DOHH2 (cell line): ENCODE measurements around the gene RNGTT.

Experiments
- H3F3A ChIP-seq: fragments of 200-600 bp; sonication (generic), shearing (Covaris generic); 2 replicates; pipeline ENCODE4 v1.6.0; 2016; ENCODE audit warnings: antibody characterized with exemption, mild to moderate bottlenecking; ENCODE audit not compliant: control insufficient read depth, insufficient read depth
- H3K27ac ChIP-seq: fragments of 200-600 bp; sonication (generic); 2 replicates; pipeline ENCODE4 v1.5.1; 2014; ENCODE audit warnings: low read depth, mild to moderate bottlenecking, low read length, moderate library complexity
- H3K27me3 ChIP-seq: fragments of 200-600 bp; sonication (generic); 2 replicates; pipeline ENCODE4 v1.6.1; 2014; ENCODE audit warnings: mild to moderate bottlenecking, low read length, mixed read lengths; ENCODE audit not compliant: control insufficient read depth
- H3K36me3 ChIP-seq: fragments of 200-600 bp; sonication (generic); 2 replicates; pipeline ENCODE4 v1.6.1; 2014; ENCODE audit warnings: mild to moderate bottlenecking, low read length, moderate library complexity, mixed read lengths; ENCODE audit not compliant: control insufficient read depth
- H3K4me1 ChIP-seq: fragments of 200-600 bp; sonication (generic); 2 replicates; pipeline ENCODE4 v1.6.1; 2014; ENCODE audit warnings: mild to moderate bottlenecking, low read length, mixed read lengths; ENCODE audit not compliant: control insufficient read depth
- H3K4me2 ChIP-seq: fragments of 200-600 bp; sonication (generic); 2 replicates; pipeline ENCODE4 v1.6.0; 2014; ENCODE audit warnings: mild to moderate bottlenecking, low read length, moderate library complexity
- H3K4me3 ChIP-seq: fragments of 200-600 bp; sonication (generic); 2 replicates; pipeline ENCODE4 v1.5.1; 2014; ENCODE audit warnings: mild to moderate bottlenecking, low read length, mixed read lengths
- H3K79me2 ChIP-seq: fragments of 200-600 bp; sonication (generic); 2 replicates; pipeline ENCODE4 v1.6.1; 2014; ENCODE audit warnings: mild to moderate bottlenecking, low read length, mixed read lengths; ENCODE audit not compliant: control insufficient read depth
- H3K9me2 ChIP-seq: fragments of 200-600 bp; sonication (generic); replicated peaks from 2 replicates; pipeline ENCODE4 v1.6.1; 2014; ENCODE audit warnings: mild to moderate bottlenecking, low read length, mixed read lengths; ENCODE audit not compliant: control insufficient read depth
- H3K9me3 ChIP-seq: fragments of 200-600 bp; sonication (generic); 2 replicates; pipeline ENCODE4 v1.6.1; 2014; ENCODE audit warnings: antibody characterized with exemption, low read length, mixed read lengths; ENCODE audit not compliant: control insufficient read depth, insufficient read depth
- H4K20me1 ChIP-seq: fragments of 200-600 bp; sonication (generic); 2 replicates; pipeline ENCODE4 v1.6.0; 2014; ENCODE audit warnings: low read depth, mild to moderate bottlenecking, antibody characterized with exemption, low read length, moderate library complexity; ENCODE audit not compliant: control insufficient read depth, insufficient read depth
- CTCF ChIP-seq: fragments of 200-600 bp; sonication (generic); IDR thresholded peaks from one replicate; pipeline ENCODE4 v1.5.1; 2014; ENCODE audit warnings: antibody characterized with exemption, mild to moderate bottlenecking, low read depth, low read length; ENCODE audit not compliant: poor library complexity, severe bottlenecking
- EZH2phosphoT487 ChIP-seq: fragments of 200-600 bp; sonication (generic); IDR thresholded peaks from 2 replicates; pipeline ENCODE4 v1.6.1; 2017; ENCODE audit warnings: borderline replicate concordance, mild to moderate bottlenecking, antibody characterized with exemption, low read length, moderate library complexity, mixed read lengths

Gene RNGTT

GRCh38 chr6:88840796-88841539 is 122.5 kb downstream of the RNGTT start:
- no peak overlapping the region for H3K27ac ChIP-seq
- no peak overlapping the region for H3K4me2 ChIP-seq
- no peaks in the 10 kb centered on the region for H3K9me2 ChIP-seq
- H3K27me3 ChIP-seq = no peaks in the 10 kb centered on the region
- TF ChIP-seq CTCF (no peak), EZH2phosphoT487 (no peak)
- no peaks in the 10 kb centered on the region for H3K9me3 ChIP-seq
- no peaks in the 10 kb centered on the region for H4K20me1 ChIP-seq
- 0 out of 2 replicates have a peak, but pooled peaks cover 3% of the 10 kb centered on the region for H3F3A ChIP-seq
- H3K4me3 ChIP-seq = no peak overlapping the region
- H3K79me2 ChIP-seq = no peaks in the 10 kb centered on the region
- H3K4me1 ChIP-seq = no peaks in the 10 kb centered on the region
- peaks cover 18% of the 10 kb centered on the region for H3K36me3 ChIP-seq

GRCh38 chr6:88840289-88840688 is 123.1 kb downstream of the RNGTT start:
- Histone ChIP-seq H3K4me1 (no peaks in the 10 kb centered on the region), H3K36me3 (peaks cover 18% of the 10 kb centered on the region), H3K27me3 (no peaks in the 10 kb centered on the region), H3K4me2 (no peak overlapping the region), H3K79me2 (no peaks in the 10 kb centered on the region), H3F3A (0 out of 2 replicates have a peak, but pooled peaks cover 3% of the 10 kb centered on the region), H3K9me2 (no peaks in the 10 kb centered on the region), H3K4me3 (no peak overlapping the region), H3K9me3 (no peaks in the 10 kb centered on the region), H3K27ac (no peak overlapping the region), H4K20me1 (no peaks in the 10 kb centered on the region)
- no peak for TF ChIP-seq CTCF
- TF ChIP-seq EZH2phosphoT487 = no peak

- no peak overlapping the region for H3K27ac ChIP-seq
- H3F3A ChIP-seq = 0 out of 2 replicates have a peak, but pooled peaks cover 3% of the 10 kb centered on the region
- H3K9me3 ChIP-seq = no peaks in the 10 kb centered on the region
- TF ChIP-seq EZH2phosphoT487 (no peak), CTCF (no peak)
- H3K4me3 ChIP-seq = no peak overlapping the region
- no peaks in the 10 kb centered on the region for H3K9me2 ChIP-seq
- H4K20me1 ChIP-seq = no peaks in the 10 kb centered on the region
- no peak overlapping the region for H3K4me2 ChIP-seq
- H3K36me3 ChIP-seq = peaks cover 18% of the 10 kb centered on the region
- no peaks in the 10 kb centered on the region for H3K27me3 ChIP-seq
- H3K4me1 ChIP-seq = no peaks in the 10 kb centered on the region
- H3K79me2 ChIP-seq = no peaks in the 10 kb centered on the region
Observed at GRCh38 chr6:88839280-88839679, 124.1 kb downstream of the RNGTT start.
